Fibroblast of lung (primary cell): Measurements from ENCODE around the gene MAP3K2. TPM values are rescaled to one million over a fixed set of nuclear protein-coding genes. Genes with fewer than 3 reads are reported as not detected.

Source experiments
- DNase-seq, 2 donors: peaks; one replicate each; pipeline versions ENCODE4 v3.0.0 to v3.0.0-alpha.2; 2010; ENCODE audit warnings: low read depth in 2 of 2
- H2AFZ ChIP-seq: 2 replicates; pipeline ENCODE4 v1.5.1; 2012; ENCODE audit warnings: low read length, control low read depth, inconsistent platforms
- H3K27ac ChIP-seq: 2 replicates; pipeline ENCODE4 v1.5.1; 2011; ENCODE audit warnings: low read length, control low read depth; ENCODE audit not compliant: insufficient read depth
- H3K27me3 ChIP-seq: 2 replicates; pipeline ENCODE4 v1.5.1; 2011; ENCODE audit warnings: mild to moderate bottlenecking, low read length; ENCODE audit not compliant: control insufficient read depth, insufficient read depth
- H3K36me3 ChIP-seq: 2 replicates; pipeline ENCODE4 v1.5.1; 2011; ENCODE audit warnings: low read length; ENCODE audit not compliant: control insufficient read depth, insufficient read depth
- H3K4me1 ChIP-seq: 2 replicates; pipeline ENCODE4 v1.5.1; 2011; ENCODE audit warnings: low read length; ENCODE audit not compliant: control insufficient read depth, insufficient read depth; ENCODE audit errors: extremely low read depth
- H3K4me2 ChIP-seq: 2 replicates; pipeline ENCODE4 v1.5.1; 2011; ENCODE audit warnings: low read length, control low read depth; ENCODE audit not compliant: insufficient read depth; ENCODE audit errors: extremely low read depth
- H3K4me3 ChIP-seq, 4 experiments: fragments of 200-600 bp in 1 of 4; sonication (generic) in 1 of 4; replicated peaks in 1 of 4; 2 replicates each; pipeline ENCODE4 v1.5.1; 2011 to 2016; ENCODE audit warnings: low read length in 4 of 4, low read depth in 3 of 4, mild to moderate bottlenecking in 3 of 4, control low read depth in 2 of 4, inconsistent platforms in 1 of 4, mixed read lengths in 1 of 4; ENCODE audit not compliant: insufficient read depth in 1 of 4; ENCODE audit errors: control extremely low read depth in 1 of 4
- H3K79me2 ChIP-seq: 2 replicates; pipeline ENCODE4 v1.5.1; 2012; ENCODE audit warnings: mild to moderate bottlenecking, low read length, inconsistent platforms; ENCODE audit not compliant: control insufficient read depth, insufficient read depth
- H3K9ac ChIP-seq: 2 replicates; pipeline ENCODE4 v1.5.1; 2011; ENCODE audit warnings: mild to moderate bottlenecking, low read length, control low read depth; ENCODE audit not compliant: insufficient read depth
- H3K9me3 ChIP-seq: 2 replicates; pipeline ENCODE4 v1.5.1; 2012; ENCODE audit warnings: low read depth, low read length; ENCODE audit not compliant: control insufficient read depth, insufficient read depth
- H4K20me1 ChIP-seq: 2 replicates; pipeline ENCODE4 v1.5.1; 2011; ENCODE audit warnings: low read length; ENCODE audit not compliant: control insufficient read depth, insufficient read depth; ENCODE audit errors: extremely low read depth
- CTCF ChIP-seq, 2 donors: IDR thresholded peaks in 1 of 2; conservative IDR thresholded peaks in 1 of 2; 1 replicate in 1 of 2; 2 replicates in 1 of 2; pipeline ENCODE4 v1.5.1; 2011 to 2012; ENCODE audit warnings: low read length in 2 of 2, control low read depth in 1 of 2, inconsistent platforms in 1 of 2, low read depth in 1 of 2, mild to moderate bottlenecking in 1 of 2
- EZH2 ChIP-seq: IDR thresholded peaks from 2 replicates; pipeline ENCODE4 v1.5.1; 2012; ENCODE audit warnings: low read length, control low read depth, mild to moderate bottlenecking; ENCODE audit errors: missing control alignments
- polyA plus RNA-seq, 2 donors: library from polyadenylated mRNA; depleted of rRNA in 1 of 2; stranded (reverse) in 1 of 2; unstranded in 1 of 2; fragments of >200 nt; gene quantifications; 2 replicates each; pipeline ENCODE4 v1.2.1, GENCODE V29; 2011 to 2012; ENCODE audit warnings: missing spikeins in 1 of 2
- total RNA-seq: library from RNA; depleted of rRNA; stranded (reverse); fragments of >200 nt; gene quantifications from 2 replicates; pipeline ENCODE4 v1.2.1, GENCODE V29; 2014

Gene MAP3K2
- total and polyA plus RNA-seq, 2 donors (not counting 1 experiment from before 2014, with no cell fraction given): 15.6 to 30.1 TPM

GRCh38 chr2:127347734-127348392 is 39.9 kb downstream of the MAP3K2 start:
- H3K4me1 ChIP-seq: no peaks in the 10 kb centered on the region
- H3K79me2 ChIP-seq: peaks cover 15% of the 10 kb centered on the region
- no peaks in the 10 kb centered on the region for H3K27me3 ChIP-seq
- no peak overlapping the region for H3K9ac ChIP-seq
- DNase-seq: no peak
- H3K36me3 ChIP-seq: no peaks in the 10 kb centered on the region
- H3K4me2 ChIP-seq: no peak overlapping the region
- no peaks in the 10 kb centered on the region for H3K9me3 ChIP-seq
- TF ChIP-seq CTCF (conservative IDR thresholded peaks at IDR 0.05 in 1 of 2, IDR thresholded peaks at IDR 0.05 in 1 of 2; ENCODE audit: low read depth in 1 of 2, low read length in 2 of 2) (no peak), EZH2 (no peak)
- no peak overlapping the region for H3K27ac ChIP-seq
- H3K4me3 ChIP-seq: no peak overlapping the region
- no peak overlapping the region for H2AFZ ChIP-seq
- H4K20me1 ChIP-seq: no peaks in the 10 kb centered on the region

- no peaks in the 10 kb centered on the region for H4K20me1 ChIP-seq
- no peak overlapping the region for H3K4me2 ChIP-seq
- TF ChIP-seq EZH2 (no peak), CTCF (conservative IDR thresholded peaks at IDR 0.05 in 1 of 2, IDR thresholded peaks at IDR 0.05 in 1 of 2; ENCODE audit: low read depth in 1 of 2, low read length in 2 of 2) (no peak)
- no peak overlapping the region for H3K27ac ChIP-seq
- no peaks in the 10 kb centered on the region for H3K27me3 ChIP-seq
- no peaks in the 10 kb centered on the region for H3K9me3 ChIP-seq
- no peak overlapping the region for H3K4me3 ChIP-seq
- H3K4me1 ChIP-seq: no peaks in the 10 kb centered on the region
- H3K79me2 ChIP-seq: peaks cover 15% of the 10 kb centered on the region
- H3K36me3 ChIP-seq: no peaks in the 10 kb centered on the region
- H3K9ac ChIP-seq: no peak overlapping the region
- no peak for DNase-seq
- H2AFZ ChIP-seq: no peak overlapping the region
These were observed 40.8 kb downstream of the MAP3K2 start for GRCh38 chr2:127347015-127347414.

GRCh38 chr2:127343277-127343676 is 44.5 kb downstream of the MAP3K2 start:
- H2AFZ ChIP-seq: no peak overlapping the region
- DNase-seq: no peak
- H3K27ac ChIP-seq: no peak overlapping the region
- H3K27me3 ChIP-seq: no peaks in the 10 kb centered on the region
- no peak overlapping the region for H3K4me2 ChIP-seq
- H3K79me2 ChIP-seq: peaks cover 12% of the 10 kb centered on the region
- H3K9me3 ChIP-seq: no peaks in the 10 kb centered on the region
- H3K4me1 ChIP-seq: no peaks in the 10 kb centered on the region
- no peaks in the 10 kb centered on the region for H3K36me3 ChIP-seq
- no peak overlapping the region for H3K9ac ChIP-seq
- no peak overlapping the region for H3K4me3 ChIP-seq
- no peaks in the 10 kb centered on the region for H4K20me1 ChIP-seq
- TF ChIP-seq CTCF (conservative IDR thresholded peaks at IDR 0.05 in 1 of 2, IDR thresholded peaks at IDR 0.05 in 1 of 2; ENCODE audit: low read depth in 1 of 2, low read length in 2 of 2) (no peak), EZH2 (no peak)
